AG10803 (cell line): ENCODE measurements around the gene CACNA2D4.

Experiments
- DNase-seq: peaks from one replicate; pipeline ENCODE4 v3.0.0; 2010; ENCODE audit warnings: low read depth
- H3K4me3 ChIP-seq: 2 replicates; pipeline ENCODE4 v1.5.1; 2011; ENCODE audit warnings: mild to moderate bottlenecking, low read length, control low read depth
- CTCF ChIP-seq: conservative IDR thresholded peaks from 2 replicates; pipeline ENCODE4 v1.5.1; 2011; ENCODE audit warnings: mild to moderate bottlenecking, low read length, control low read depth, inconsistent platforms

CACNA2D4 gene

GRCh38 chr12:1878695-1879094, 39.8 kb downstream of the CACNA2D4 start:
- TF ChIP-seq CTCF: no peak
- no peak overlapping the region for H3K4me3 ChIP-seq
- DNase-seq: no peak

DNA sequence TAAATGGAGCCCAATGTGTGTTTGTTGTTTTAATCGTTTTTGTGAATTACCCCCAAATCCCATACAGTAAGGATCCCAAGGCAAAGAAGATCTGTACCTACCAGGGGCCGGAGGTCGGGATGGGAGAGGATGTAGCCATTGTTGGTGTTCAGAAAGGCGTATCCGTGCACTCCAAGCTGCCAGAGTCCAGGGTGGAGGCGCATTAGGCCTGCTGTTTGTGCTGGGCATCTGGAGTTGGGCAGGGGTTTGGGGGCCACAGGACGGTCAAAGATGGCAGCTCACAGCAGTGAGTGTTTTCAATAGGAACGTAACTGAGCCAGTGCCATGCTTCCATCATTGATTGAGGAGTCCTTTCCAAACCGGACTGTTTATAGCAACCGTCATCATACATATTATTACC, 40.2 kb downstream of the CACNA2D4 start:
- no peak for DNase-seq
- no peak overlapping the region for H3K4me3 ChIP-seq
- TF ChIP-seq CTCF: no peak

GRCh38 chr12:1877169-1877878, 41.1 kb downstream of the CACNA2D4 start:
- DNase-seq: no peak
- no peak overlapping the region for H3K4me3 ChIP-seq
- TF ChIP-seq CTCF: no peak

DNA sequence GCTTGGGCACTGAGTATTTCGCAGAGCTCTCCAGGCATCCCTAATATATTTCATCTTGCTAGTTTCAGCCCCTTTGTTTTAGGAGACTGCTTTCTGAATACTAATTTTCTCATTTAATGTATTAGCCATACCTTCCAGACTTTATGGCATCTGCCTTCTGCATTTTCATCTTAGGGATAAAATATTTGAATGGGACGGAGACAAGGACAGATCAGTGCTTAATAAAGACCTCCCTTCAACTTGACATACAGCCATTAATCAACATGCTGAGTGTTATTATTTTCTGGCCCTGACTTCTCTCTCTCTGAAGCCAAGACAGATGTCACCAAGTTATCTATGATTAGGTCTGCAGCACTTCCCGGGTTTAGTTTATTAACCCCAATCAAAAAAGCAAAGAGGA, 42.4 kb downstream of the CACNA2D4 start:
- no peak overlapping the region for H3K4me3 ChIP-seq
- DNase-seq: no peak
- no peak for TF ChIP-seq CTCF

GRCh38 chr12:1875608-1876007, 42.8 kb downstream of the CACNA2D4 start:
- no peak for DNase-seq
- H3K4me3 ChIP-seq: no peak overlapping the region
- no peak for TF ChIP-seq CTCF

- DNase-seq: no peak
- TF ChIP-seq CTCF: no peak
- H3K4me3 ChIP-seq: no peak overlapping the region
Measured at GRCh38 chr12:1873531-1874510, 44.6 kb downstream of the CACNA2D4 start.
